ENCODE results near the gene LOXL3.
A peak's percentile ranks its signal among the peaks of the same experiment; 100 is the strongest.

Gene LOXL3

DNA sequence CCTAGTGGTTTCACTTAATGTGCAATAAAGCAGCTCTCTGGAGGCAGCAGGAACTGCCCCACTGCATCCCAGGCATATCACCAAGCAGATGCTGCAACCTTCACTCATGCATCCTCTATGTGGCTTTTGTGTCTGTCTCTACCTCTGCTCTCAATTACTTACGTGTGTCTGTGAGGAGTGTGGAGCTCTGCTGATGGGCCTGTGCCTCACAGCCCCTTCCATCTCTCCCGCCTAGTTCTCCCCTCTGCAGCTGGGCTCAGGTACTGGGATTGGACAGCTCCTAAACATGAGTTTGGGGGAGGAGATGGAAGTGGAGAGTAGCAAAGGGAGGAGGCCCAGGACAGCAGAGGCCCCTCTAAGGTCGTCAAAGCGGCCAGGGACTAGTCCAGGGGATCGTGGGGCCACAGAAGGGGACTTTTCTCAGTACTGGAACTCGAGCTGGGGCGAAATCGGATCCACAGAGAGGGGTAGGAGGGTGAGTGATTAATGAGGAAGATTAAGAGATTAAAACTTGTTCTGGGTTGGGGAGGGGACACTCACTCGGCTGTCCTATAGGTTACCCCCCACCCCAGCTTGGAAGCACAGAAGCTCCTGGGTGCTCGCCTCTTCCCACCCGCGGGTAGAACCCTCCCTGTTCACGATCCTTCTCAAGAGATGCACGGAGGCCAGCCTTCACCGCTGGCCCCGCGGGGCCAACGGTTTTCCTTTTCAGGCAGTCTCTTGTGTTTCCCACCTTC is 52.2 kb downstream of the LOXL3 start:
- no peak for TF ChIP-seq CTCF (IDR thresholded peaks at IDR 0.05; ENCODE audit: low read depth, low read length, missing control alignments)
- no peak overlapping the region for H3K4me3 ChIP-seq (replicated peaks; ENCODE audit: low read depth, low read length)
- no peak for DNase-seq (ENCODE audit: extremely low read depth, low read depth)

DNA sequence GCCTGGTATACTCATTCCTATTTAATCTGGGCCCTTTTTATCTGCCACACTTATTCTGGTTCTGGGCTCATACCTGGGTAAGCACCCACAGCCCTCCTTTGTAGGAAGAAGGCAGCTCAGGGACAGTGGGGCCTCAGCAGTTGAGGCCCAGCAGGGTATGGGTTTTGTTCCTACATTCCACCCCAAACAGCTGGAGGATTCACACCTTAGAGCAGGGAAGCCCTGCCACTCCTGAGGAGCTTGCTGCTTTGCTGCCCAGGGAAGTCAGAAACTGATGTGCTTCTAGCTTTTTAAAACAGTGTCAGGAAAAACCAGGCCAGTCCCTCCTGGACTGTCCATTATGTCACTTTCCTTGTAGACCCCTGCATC is 53.2 kb downstream of the LOXL3 start:
- TF ChIP-seq CTCF (IDR thresholded peaks at IDR 0.05; ENCODE audit: low read depth, low read length, missing control alignments): no peak
- DNase-seq (ENCODE audit: extremely low read depth, low read depth): no peak
- H3K4me3 ChIP-seq (replicated peaks; ENCODE audit: low read depth, low read length): no peak overlapping the region

- no peak for DNase-seq (ENCODE audit: extremely low read depth, low read depth)
- no peak for TF ChIP-seq CTCF (IDR thresholded peaks at IDR 0.05; ENCODE audit: low read depth, low read length, missing control alignments)
- peak overlapping the region; percentile 36 for H3K4me3 ChIP-seq (replicated peaks; ENCODE audit: low read depth, low read length)
Observed at GRCh38 chr2:74499940-74500577, 53.7 kb downstream of the LOXL3 start.

- no peak for DNase-seq (ENCODE audit: extremely low read depth, low read depth)
- H3K4me3 ChIP-seq (replicated peaks; ENCODE audit: low read depth, low read length): peak within 1 kb of the TSS; percentile 36
- TF ChIP-seq CTCF (IDR thresholded peaks at IDR 0.05; ENCODE audit: low read depth, low read length, missing control alignments): no peak
Observed at GRCh38 chr2:74499267-74499939, 54.3 kb downstream of the LOXL3 start, which contains the start of gene LBX2. Gene LBX2 (minus strand): TSS chr2:74499603. CDS start chr2:74499537, 66 bp downstream.

- DNase-seq (ENCODE audit: extremely low read depth, low read depth): no peak
- TF ChIP-seq CTCF (IDR thresholded peaks at IDR 0.05; ENCODE audit: low read depth, low read length, missing control alignments): no peak
- peak overlapping the region; percentile 36 for H3K4me3 ChIP-seq (replicated peaks; ENCODE audit: low read depth, low read length)
Observed at GRCh38 chr2:74498500-74499266, 55.1 kb downstream of the LOXL3 start.

- peak overlapping the region; percentile 36 for H3K4me3 ChIP-seq (replicated peaks; ENCODE audit: low read depth, low read length)
- DNase-seq (ENCODE audit: extremely low read depth, low read depth): no peak
- TF ChIP-seq CTCF (IDR thresholded peaks at IDR 0.05; ENCODE audit: low read depth, low read length, missing control alignments): no peak
Observed at GRCh38 chr2:74497777-74498499, 55.8 kb downstream of the LOXL3 start.

Measured in HFF-Myc (cell line).